Subcutaneous adipose tissue (tissue), 4 donors: ENCODE data around the gene MSRB1. TPM values are rescaled to one million over a fixed set of nuclear protein-coding genes. Genes with fewer than 3 reads are reported as not detected.

ENCODE experiments used
- CTCF ChIP-seq: fragments of 450-650 bp; IDR thresholded peaks from one replicate; pipeline ENCODE4 v1.5.1; 2016; ENCODE audit warnings: low read depth, mild to moderate bottlenecking, control low read depth, antibody characterized with exemption, moderate library complexity
- total RNA-seq, 4 donors: library from RNA; depleted of rRNA; stranded (reverse); fragments of >200 nt; gene quantifications; one replicate each; pipeline ENCODE4 v1.1.0, GENCODE V29; 2016

MSRB1 gene
- total RNA-seq, 4 donors from 2014 or later = 11.2 to 30.0 (median 18.1) TPM

DNA sequence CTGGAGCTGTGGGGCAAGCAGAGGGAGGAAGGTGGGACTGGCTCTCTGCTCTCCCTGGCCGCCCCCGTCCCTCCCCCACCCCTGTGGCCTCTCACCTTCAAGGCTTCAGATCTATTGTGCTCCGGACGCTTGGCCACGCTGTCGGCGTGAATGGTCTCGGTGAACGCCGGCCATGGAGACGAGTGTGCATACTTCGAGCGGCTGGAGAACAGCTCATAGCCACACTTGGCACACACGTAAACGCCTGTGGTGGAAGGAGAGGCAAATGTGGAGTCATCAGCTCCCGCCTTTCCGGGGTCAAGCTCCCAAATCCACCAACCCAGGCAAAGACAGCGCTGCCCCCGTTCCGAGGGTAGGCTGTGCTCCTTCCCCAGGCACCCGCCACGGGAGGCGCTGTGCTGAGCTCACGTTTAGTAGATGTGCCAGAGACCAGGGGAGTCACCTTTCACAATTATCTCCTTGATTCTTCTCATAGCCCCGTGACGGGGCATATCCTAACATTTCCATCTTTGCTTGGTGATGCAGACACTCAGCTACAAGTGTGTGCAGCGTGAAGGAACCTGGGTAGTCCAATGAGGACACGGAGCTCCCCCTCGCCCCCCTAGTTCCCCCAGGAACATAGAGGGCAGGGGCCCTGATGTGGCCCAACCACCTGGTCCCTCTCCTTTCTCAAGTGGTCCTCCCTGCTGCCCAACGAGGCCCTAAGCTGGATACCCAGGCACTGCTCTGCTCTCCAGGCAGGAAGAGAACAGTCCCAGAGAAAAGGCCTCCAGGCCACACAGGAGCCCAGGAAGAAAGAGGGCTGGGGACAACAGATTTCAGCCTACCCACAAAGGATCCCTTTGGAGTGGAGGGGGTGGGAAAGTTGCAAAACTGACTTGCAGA lies 1.6 kb downstream of the MSRB1 start:
- no peak for TF ChIP-seq CTCF

DNA sequence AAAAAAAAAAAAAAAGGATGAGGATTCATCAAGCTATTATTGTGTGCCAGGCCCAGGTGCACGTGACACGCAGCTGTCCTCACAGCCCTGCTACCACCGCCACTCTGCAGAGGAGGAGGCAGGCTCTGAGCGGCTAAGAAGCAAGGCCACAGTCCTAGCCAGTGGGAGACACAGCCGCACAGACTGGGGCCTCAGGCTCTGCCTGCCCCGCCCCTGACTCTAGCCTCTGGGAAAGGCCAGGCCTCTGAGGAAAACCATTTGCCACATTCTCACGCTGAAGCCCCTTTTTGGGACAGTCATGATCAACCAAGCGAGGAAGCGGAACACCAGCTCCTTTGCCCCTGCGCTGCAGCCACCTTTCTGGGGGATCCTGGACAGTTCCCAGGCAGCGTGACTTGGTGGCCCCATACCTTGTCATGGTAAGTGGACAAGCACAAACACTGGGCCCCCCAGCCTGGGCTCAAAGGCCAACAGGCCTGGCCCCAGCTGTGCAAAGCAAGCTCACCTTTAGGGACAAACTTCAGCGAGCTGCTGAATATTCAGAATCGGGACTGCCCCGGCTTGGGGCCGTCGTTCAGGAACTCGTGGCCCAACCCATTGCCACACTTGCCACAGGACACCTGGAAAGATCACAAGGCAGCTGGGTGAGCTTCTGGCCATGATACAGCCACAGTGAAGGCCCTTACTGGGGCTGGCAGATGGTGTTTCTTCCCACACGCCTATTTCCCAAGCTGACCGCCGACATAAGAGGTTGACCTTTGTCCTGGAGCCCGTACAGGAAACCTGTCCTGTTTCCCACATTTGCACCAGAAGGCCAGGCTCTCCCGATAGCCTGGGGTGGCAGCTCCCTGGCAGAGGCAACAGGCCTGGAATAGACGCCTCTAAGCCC lies 2.5 kb downstream of the MSRB1 start:
- TF ChIP-seq CTCF = no peak

- TF ChIP-seq CTCF = no peak
Measured at GRCh38 chr16:1938910-1939309, 4.1 kb downstream of the MSRB1 start.

DNA sequence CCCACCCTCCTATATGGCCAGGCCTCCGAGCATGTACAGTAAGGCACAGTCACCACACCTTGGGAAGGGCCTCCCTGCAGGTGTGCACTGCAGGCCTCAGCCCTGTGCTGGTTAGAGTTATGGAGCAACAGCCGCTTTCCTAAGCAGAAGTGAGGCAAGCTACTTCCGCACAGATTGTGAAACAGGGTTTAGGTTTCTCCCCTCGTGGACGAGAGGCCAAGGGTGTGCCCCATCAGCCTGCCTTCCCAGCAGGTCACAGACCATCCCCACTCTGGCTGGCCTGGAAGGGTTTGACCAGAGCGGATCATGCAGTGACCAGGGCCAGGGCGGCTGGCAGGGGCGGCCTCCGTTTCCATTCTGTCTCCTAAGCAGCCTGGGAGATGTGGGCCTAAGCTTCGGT lies 4.7 kb downstream of the MSRB1 start:
- TF ChIP-seq CTCF = no peak

DNA sequence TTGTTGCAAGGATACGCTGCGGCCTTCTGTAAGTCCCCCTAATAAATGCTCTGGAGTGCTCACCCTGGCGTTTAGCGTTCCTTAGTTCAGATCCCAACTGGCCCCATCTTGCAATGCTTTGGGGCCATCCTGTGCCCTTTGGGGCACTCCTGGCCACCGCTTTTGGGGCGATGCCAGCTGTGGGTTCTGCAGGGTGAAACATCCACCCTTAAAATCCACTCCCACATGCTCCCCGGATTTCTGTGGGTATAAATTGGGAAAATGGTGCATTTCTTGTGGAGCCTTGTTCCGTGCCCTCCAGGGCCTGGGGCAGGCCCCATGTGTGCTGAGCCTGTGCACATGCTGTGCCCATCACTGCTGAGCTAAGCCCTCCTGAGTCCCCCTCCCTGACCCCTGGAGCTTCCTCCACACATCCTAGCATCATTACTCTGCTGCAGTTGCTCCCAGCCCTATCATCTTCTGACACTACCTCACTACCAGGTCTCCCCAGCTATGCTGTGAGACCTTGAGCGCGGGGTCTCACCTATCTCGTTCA lies 6.0 kb downstream of the MSRB1 start:
- no peak for TF ChIP-seq CTCF

GRCh38 chr16:1933097-1933661 lies 9.8 kb downstream of the MSRB1 start:
- TF ChIP-seq CTCF = no peak
